ENCODE measurements around the gene NTM.

DNA sequence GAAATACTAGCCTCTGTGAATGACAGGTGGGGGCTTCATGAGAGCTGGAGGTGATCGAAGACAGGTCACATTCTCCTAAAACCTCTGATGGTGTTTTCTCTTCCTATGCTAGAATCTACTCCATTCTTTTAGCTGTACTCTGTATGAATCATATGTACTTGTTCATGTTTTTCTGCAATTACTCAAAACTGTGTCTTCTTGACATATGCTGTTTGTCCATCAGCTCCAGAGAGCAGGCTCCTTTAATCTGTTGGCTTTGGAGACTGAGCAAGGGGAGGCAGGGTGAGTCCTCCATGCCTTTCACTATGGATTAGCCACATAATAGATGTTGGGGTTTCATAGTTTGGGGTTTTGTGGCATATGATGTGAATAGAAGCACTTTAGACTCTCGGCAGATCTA lies 598.8 kb downstream of the NTM start:
- TF ChIP-seq POLR2AphosphoS5 (IDR thresholded peaks at IDR 0.05), result no peak
- TF ChIP-seq, protein P1, sequence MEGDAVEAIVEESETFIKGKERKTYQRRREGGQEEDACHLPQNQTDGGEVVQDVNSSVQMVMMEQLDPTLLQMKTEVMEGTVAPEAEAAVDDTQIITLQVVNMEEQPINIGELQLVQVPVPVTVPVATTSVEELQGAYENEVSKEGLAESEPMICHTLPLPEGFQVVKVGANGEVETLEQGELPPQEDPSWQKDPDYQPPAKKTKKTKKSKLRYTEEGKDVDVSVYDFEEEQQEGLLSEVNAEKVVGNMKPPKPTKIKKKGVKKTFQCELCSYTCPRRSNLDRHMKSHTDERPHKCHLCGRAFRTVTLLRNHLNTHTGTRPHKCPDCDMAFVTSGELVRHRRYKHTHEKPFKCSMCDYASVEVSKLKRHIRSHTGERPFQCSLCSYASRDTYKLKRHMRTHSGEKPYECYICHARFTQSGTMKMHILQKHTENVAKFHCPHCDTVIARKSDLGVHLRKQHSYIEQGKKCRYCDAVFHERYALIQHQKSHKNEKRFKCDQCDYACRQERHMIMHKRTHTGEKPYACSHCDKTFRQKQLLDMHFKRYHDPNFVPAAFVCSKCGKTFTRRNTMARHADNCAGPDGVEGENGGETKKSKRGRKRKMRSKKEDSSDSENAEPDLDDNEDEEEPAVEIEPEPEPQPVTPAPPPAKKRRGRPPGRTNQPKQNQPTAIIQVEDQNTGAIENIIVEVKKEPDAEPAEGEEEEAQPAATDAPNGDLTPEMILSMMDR (IDR thresholded peaks at IDR 0.05 in 8 of 11, conservative IDR thresholded peaks at IDR 0.05 in 3 of 11), result no peak

Measured in spleen (tissue), 7 donors.